Epidermal melanocyte (primary cell): ENCODE data around the gene PIERCE2.
"Not testable (repeated sequence)": the region's sequence is repeated elsewhere in the genome, so short reads cannot be mapped to it uniquely, and the experiment has no call there.

Experiments used
- DNase-seq: peaks from one replicate; pipeline ENCODE4 v3.0.0; 2011; ENCODE audit warnings: low spot score; ENCODE audit not compliant: insufficient read length

The PIERCE2 gene

DNA sequence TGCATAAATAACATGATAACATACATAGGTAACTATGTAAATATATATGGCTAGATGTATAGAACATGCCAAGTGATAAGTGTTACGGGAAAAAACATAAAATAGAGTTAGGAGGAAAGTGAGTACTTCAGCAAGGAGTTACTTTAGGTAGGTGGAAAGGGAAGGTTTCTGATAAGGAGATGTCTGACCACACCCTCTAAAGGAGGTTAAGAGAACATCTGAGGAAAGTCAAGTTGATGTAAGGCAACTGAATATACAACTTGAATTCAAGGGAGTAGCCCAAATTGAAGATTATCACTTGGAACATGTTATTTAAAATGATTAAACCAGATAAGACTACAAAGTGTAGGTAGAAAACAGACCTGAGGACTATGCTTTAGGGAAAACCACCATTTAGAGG, 13.8 kb downstream of the PIERCE2 start:
- no peak for DNase-seq

DNA sequence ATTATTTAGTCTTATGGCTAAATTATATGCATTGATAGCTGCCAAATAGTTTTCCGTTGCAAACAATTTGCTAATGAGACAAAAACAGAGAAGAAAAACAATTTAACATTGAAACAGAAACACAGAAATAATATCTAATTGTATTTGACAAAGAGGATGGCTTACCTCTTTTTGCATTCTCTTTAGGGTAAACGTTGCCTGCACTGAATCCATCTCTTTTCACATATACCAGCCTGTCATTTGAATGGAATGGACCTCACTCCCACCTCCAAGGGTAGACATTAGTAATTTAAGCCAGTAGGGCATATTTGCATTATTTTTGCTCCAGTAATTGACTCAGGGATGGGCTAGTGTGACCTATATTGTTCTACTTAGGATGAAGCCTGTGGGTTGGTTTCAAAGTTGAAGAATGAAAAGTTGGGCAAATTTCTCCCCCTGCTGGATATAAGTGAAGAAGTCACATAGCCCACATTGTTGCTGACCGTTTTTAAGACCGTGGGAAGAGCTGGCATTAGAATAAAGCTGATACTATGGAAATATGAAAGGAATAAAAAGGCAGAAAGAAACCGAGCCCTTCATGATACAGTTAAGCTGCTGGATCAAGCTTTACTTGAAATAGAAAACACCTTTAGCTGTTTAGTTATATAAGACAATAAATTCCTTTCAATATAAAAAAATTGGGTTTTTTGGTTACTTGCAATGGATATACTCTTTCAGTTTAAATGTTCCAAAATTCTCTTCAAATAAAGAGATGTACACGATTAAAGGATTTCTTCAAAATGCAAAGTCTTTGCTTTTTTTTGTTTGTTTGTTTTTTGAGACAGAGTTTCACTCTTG, 26.9 kb downstream of the PIERCE2 start:
- peak; percentile 45 for DNase-seq

DNA sequence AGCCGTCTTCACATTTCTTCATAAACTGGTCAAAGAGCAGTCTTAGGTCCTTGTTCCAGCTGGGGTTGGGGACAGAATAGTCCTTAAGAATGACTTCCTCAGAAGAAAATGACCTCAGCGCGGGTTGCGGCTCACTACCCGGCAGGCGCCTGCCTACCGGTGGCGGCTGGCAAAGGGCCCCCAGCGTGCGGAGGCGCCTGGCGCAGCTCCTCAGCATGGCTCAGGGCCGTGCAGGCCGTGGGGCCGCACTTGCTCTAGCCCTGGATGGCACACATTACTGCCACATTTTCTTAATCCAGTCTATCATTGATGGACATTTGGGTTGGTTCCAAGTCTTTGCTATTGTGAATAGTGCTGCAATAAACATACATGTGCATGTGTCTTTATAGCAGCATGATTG, 34.8 kb downstream of the PIERCE2 start:
- DNase-seq, result not testable (repeated sequence)

DNA sequence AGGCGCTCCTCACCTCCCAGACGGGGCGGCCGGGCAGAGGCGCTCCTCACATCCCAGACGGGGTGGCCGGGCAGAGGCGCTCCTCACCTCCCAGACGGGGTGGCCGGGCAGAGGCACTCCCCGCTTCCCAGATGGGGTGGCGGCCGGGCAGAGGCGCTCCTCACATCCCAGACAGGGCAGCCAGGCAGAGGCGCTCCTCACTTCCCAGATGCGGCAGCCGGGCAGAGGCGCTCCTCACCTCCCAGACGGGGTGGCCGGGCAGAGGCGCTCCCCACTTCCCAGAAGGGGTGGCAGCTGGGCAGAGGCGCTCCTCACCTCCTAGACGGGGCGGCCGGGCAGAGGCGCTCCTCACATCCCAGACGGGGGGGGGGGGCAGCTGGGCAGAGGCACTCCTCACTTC, 37.6 kb downstream of the PIERCE2 start:
- not testable (repeated sequence) for DNase-seq

GRCh38 chr15:55446379-55447029, 38.2 kb downstream of the PIERCE2 start:
- not testable (repeated sequence) for DNase-seq

- not testable (repeated sequence) for DNase-seq
Measured at GRCh38 chr15:55447030-55447394, 38.7 kb downstream of the PIERCE2 start.

DNA sequence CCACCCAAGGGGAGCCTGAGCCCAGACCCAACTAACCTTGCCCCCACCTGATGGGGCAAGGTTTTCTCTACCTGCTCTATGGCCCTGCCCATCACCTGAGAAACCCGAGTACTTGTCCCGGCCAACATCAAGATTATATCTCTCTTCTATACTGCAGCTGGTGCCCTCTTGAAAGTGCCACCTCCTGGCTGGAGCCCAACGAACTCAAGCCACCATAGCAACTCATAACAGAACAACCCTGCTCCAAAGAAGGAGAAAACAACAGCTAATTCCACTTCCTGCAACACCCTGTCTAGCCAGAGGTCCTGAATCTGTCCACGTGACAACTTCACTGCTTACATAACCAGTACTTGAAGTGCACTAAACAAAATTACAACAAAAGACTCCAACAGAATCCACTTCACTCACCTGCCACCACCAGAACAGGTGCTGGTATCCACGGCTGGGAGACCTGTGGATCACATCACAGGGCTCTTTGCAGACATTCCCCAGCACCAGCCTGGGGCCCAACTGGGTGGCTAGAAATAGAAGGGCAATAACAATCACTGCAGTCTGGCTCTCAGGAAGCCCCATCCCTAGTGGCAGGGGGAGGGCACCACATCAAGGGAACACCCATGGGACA, 49.2 kb downstream of the PIERCE2 start:
- no peak for DNase-seq

- no peak for DNase-seq
Measured at GRCh38 chr15:55461447-55461846, 53.2 kb downstream of the PIERCE2 start.

DNA sequence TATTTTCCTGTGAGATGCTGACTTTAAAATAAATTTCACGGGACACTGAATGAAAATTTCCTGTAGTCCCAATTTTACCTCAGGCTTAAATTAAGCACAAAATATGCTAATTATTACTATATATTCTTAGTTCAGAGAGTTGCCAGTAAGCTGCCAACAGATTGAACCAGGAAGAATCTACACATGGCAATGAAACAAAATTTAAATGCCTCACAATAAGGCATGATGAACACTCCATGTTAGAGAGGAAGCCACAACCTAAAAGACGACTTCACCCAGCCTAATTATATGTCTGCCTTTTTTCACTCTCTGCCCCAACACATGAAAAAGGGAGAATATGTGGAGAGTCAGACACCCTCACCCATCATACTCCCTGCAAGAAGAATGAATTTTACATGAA, 60.0 kb downstream of the PIERCE2 start:
- DNase-seq, result no peak
